ENCODE results near the gene RPL27.

GRCh38 chr17:42979511-42980273 lies 18.5 kb upstream of the RPL27 start, which contains the start of gene PTGES3L:
- TF ChIP-seq TAF1 (IDR thresholded peaks at IDR 0.05; ENCODE audit: borderline replicate concordance, insufficient read depth, low read length): no peak
- no peak for TF ChIP-seq POLR2AphosphoS5 (IDR thresholded peaks at IDR 0.05; ENCODE audit: low read depth, low read length)
- TF ChIP-seq SIN3A (IDR thresholded peaks at IDR 0.05; ENCODE audit: borderline replicate concordance, insufficient read depth, low read length): no peak
- TF ChIP-seq REST (IDR thresholded peaks at IDR 0.05; ENCODE audit: insufficient read depth in 1 of 2, low read depth in 2 of 2, low read length in 2 of 2): no peak

Measured in PFSK-1 (cell line).